Epithelial cell of proximal tubule (primary cell): ENCODE measurements around the gene TBC1D23. TPM values are rescaled to one million over a fixed set of nuclear protein-coding genes. Genes with fewer than 3 reads are reported as not detected.

Source experiments
- DNase-seq: peaks from one replicate; pipeline ENCODE4 v3.0.0-alpha.2; 2011; ENCODE audit warnings: low read depth
- H3K4me3 ChIP-seq: 2 replicates; pipeline ENCODE4 v1.5.1; 2011; ENCODE audit warnings: low read depth, mild to moderate bottlenecking, low read length
- total RNA-seq: library from RNA; depleted of rRNA; stranded (reverse); fragments of >200 nt; gene quantifications from 2 replicates; pipeline ENCODE4 v1.2.3, GENCODE V29; 2015
- TF ChIP-seq, protein P1 (sequence below): conservative IDR thresholded peaks from 2 replicates; pipeline ENCODE4 v1.5.1; 2012; ENCODE audit warnings: low read depth, mild to moderate bottlenecking, low read length

The TBC1D23 gene
- total RNA-seq, 1 donor from 2014 or later: 22.1 TPM

DNA sequence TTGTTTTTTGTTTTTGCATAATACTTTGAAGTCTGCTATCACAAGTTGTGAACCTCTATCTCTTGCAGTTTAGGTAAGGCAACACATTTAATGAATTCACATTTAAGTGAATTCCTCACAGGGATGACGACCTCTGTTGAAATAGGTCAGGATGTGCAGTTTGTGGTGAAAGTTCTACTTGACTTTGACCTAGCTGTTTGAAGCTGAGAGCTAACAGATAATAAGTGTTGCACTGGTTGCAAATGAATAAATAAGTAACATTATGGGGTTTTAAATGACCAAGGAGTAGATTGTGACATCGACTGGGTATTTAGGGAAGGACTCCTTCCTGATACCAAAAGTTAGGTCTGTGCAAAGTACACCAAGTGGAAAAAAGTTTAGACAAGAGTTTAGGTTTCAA lies 97.6 kb downstream of the TBC1D23 start:
- H3K4me3 ChIP-seq: no peak overlapping the region
- TF ChIP-seq, protein P1, sequence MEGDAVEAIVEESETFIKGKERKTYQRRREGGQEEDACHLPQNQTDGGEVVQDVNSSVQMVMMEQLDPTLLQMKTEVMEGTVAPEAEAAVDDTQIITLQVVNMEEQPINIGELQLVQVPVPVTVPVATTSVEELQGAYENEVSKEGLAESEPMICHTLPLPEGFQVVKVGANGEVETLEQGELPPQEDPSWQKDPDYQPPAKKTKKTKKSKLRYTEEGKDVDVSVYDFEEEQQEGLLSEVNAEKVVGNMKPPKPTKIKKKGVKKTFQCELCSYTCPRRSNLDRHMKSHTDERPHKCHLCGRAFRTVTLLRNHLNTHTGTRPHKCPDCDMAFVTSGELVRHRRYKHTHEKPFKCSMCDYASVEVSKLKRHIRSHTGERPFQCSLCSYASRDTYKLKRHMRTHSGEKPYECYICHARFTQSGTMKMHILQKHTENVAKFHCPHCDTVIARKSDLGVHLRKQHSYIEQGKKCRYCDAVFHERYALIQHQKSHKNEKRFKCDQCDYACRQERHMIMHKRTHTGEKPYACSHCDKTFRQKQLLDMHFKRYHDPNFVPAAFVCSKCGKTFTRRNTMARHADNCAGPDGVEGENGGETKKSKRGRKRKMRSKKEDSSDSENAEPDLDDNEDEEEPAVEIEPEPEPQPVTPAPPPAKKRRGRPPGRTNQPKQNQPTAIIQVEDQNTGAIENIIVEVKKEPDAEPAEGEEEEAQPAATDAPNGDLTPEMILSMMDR: no peak
- peak; percentile 68 for DNase-seq

DNA sequence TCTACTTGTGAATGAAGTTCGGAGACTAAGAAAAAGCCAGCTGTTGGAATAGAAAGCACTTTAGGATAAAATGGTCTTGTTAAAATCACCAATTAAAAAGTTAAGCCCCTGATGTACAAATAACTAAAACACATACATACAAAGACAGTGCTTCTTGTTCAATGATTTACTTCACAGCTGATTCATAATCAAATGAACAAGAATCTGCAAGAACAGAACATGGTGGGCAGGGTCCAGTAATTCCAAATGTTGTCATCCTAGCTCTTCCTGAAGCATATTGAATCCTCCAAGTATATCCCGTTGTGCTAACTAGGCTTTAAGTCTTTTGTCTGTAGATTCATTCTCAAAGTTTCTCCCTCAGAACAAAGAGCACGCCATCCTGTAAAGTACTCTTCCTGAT lies 98.2 kb downstream of the TBC1D23 start:
- no peak overlapping the region for H3K4me3 ChIP-seq
- DNase-seq: peak; percentile 56
- TF ChIP-seq, protein P1: no peak

DNA sequence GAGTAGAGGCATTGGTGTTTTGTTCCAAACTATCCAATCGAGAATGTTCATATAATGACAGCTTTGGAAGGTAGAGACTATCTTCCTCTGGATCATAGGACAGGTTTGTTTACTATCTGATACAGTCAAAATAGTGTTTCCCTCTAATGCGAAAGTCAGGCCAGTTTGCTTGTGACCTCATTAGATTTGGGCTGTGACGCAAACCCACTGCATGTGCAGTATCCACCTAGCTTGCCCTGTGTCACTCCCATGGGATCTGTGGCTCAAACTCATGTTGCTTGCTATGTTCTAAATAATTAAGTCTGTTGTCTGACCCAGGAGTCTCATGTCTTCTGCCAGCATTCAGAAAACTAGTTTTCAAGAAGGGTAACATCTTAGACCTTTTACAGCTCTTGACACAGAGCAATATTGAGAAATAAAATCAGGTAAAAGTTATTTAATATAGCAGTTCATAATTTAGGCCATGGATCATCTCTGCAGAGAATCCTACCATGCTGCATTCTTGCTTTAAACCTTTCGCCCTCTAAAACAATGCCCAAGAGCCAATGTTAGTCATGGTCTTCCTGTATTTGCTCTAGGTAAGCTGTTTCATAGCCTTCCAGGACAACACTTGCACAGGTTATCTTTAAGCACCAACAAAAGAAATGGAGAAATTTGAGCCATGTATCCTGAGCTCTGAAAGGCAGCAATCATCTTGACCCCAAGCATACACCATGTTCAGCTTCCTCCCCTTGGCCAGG lies 100.1 kb downstream of the TBC1D23 start:
- no peak overlapping the region for H3K4me3 ChIP-seq
- TF ChIP-seq, protein P1: no peak
- no peak for DNase-seq

DNA sequence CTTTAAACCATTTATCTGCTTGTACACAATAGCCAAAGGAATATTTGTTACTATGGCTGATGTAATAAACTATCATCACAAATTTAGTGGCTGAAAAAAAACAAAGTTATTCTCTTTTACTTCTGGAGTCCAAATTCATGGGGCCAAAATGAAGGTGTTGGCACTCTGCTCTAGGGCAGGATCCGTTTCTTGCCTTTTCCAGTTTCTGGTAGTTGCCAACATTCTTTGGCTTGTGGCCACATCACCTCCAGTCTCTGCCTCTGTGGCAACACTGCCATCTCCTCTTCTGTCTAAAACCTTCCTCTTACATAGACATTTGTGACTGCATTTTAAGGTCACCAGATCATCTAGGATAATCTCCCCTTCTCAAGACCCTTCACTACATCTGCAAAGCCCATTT lies 101.1 kb downstream of the TBC1D23 start:
- TF ChIP-seq, protein P1: no peak
- no peak for DNase-seq
- H3K4me3 ChIP-seq: no peak overlapping the region

DNA sequence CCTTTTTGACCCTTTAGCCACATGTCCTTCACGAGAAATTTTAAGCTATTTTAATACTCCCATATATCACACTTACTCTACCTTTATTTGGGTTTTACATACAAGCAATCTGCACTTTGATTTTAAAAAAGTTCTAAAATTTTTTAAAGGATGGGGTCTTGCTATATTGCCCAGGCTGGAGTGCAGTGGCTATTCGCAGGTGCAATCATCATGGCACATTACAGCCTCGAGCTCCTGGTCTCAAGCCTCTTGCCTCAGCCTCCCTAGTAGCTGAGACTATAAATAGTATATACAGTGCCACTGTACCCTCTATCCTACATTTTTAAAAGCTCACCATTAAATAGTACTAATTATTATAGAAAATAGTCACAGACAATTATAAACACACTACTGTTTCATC lies 103.6 kb downstream of the TBC1D23 start:
- no peak overlapping the region for H3K4me3 ChIP-seq
- TF ChIP-seq, protein P1: no peak
- DNase-seq: no peak

DNA sequence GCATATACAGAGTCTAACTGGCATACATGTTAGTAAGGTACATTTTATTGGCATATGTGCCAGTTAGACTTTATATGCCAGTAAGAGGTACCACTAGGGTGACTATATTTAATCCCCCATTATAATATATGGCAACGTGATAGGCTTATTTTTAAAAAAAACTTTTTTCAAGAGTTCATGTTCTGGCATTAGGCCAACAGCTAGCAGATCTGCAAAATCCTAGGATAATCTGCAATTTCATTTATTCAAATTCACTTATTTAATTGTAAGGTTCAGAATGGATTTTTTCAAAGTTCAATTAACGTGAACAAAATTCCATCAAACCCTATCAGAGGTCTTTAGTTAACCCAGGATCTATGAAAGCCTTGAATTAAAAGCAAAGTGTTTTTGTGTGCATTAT lies 105.6 kb downstream of the TBC1D23 start:
- no peak for DNase-seq
- TF ChIP-seq, protein P1: no peak
- no peak overlapping the region for H3K4me3 ChIP-seq

DNA sequence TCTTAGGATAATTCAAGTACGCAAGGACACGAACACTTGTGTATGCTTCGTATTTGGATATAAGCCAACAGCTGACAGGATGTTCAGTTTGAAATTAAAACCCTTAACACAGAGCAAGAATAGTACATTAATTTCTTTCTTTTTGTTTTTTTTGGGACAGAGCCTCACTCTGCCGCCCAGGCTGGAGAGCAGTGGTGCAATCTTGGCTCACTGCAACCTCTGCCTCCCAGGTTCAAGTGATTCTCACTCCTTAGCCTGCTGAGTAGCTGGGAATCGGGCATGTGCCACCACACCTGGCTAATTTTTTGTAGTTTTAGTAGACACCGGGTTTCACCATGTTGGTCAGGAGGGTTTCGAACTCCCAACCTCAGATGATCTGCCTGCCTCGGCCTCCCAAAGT lies 107.6 kb downstream of the TBC1D23 start:
- H3K4me3 ChIP-seq: no peak overlapping the region
- TF ChIP-seq, protein P1: no peak
- no peak for DNase-seq
